Left ventricle myocardium inferior (tissue), 1 donor: ENCODE results near the gene PTBP1. TPM values are rescaled to one million over a fixed set of nuclear protein-coding genes. Genes with fewer than 3 reads are reported as not detected.

Experiments used
- DNase-seq: peaks from one replicate; pipeline ENCODE4 v3.0.0-alpha.2; 2020
- H3K27ac ChIP-seq: fragments of 200-600 bp; replicated peaks from 2 replicates; pipeline ENCODE4 v1.8.0; 2021
- H3K27me3 ChIP-seq: fragments of 200-600 bp; 2 replicates; pipeline ENCODE4 v1.8.0; 2021; ENCODE audit warnings: low read depth
- H3K36me3 ChIP-seq: fragments of 200-600 bp; 2 replicates; pipeline ENCODE4 v1.8.0; 2021
- H3K4me1 ChIP-seq: fragments of 200-600 bp; 2 replicates; pipeline ENCODE4 v1.8.0; 2021
- H3K4me3 ChIP-seq: fragments of 200-600 bp; 2 replicates; pipeline ENCODE4 v1.8.0; 2021; ENCODE audit warnings: mild to moderate bottlenecking, moderate library complexity
- H3K9me3 ChIP-seq: fragments of 200-600 bp; replicated peaks from 2 replicates; pipeline ENCODE4 v1.8.0; 2021
- intact Hi-C: fragments of 100-400 bp; cut with micrococcal nuclease; formaldehyde crosslinking; loops from one replicate; pipeline ENCODE4 v1.11.0; 2022
- total RNA-seq: library from RNA; stranded (reverse); fragmentation: NEBNext Ultra II Directional; extraction: Animal tissue kit (Norgen Biotek cat#: 25700); gene quantifications from one replicate; pipeline ENCODE4 v1.2.1, GENCODE V29; 2021
- TF ChIP-seq, protein P1 (sequence below): fragments of 200-600 bp; IDR thresholded peaks from 2 replicates; pipeline ENCODE4 v1.8.0; 2021; ENCODE audit warnings: antibody characterized with exemption, mild to moderate bottlenecking, borderline replicate concordance
- donor health status: DM: no; HTN: yes; CAD: no; lungs with severe emphysema.

The PTBP1 gene
- total RNA-seq, 1 donor from 2014 or later: 55.6 TPM

GRCh38 chr19:751501-752341 lies 45.5 kb upstream of the PTBP1 start:
- DNase-seq: no peak
- no peak overlapping the region for H3K27ac ChIP-seq
- TF ChIP-seq, protein P1, sequence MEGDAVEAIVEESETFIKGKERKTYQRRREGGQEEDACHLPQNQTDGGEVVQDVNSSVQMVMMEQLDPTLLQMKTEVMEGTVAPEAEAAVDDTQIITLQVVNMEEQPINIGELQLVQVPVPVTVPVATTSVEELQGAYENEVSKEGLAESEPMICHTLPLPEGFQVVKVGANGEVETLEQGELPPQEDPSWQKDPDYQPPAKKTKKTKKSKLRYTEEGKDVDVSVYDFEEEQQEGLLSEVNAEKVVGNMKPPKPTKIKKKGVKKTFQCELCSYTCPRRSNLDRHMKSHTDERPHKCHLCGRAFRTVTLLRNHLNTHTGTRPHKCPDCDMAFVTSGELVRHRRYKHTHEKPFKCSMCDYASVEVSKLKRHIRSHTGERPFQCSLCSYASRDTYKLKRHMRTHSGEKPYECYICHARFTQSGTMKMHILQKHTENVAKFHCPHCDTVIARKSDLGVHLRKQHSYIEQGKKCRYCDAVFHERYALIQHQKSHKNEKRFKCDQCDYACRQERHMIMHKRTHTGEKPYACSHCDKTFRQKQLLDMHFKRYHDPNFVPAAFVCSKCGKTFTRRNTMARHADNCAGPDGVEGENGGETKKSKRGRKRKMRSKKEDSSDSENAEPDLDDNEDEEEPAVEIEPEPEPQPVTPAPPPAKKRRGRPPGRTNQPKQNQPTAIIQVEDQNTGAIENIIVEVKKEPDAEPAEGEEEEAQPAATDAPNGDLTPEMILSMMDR: no peak

GRCh38 chr19:752652-753517 lies 44.4 kb upstream of the PTBP1 start:
- TF ChIP-seq, protein P1: no peak
- no peak for DNase-seq
- peaks cover 2% of the 10 kb centered on the region for H3K36me3 ChIP-seq
- no peak overlapping the region for H3K4me3 ChIP-seq
- peaks cover 21% of the 10 kb centered on the region for H3K27me3 ChIP-seq
- H3K4me1 ChIP-seq: no peaks in the 10 kb centered on the region
- intact Hi-C loops: no loop called here
- peak overlapping the region; percentile 27 for H3K27ac ChIP-seq
- H3K9me3 ChIP-seq: peaks cover 4% of the 10 kb centered on the region

More at GRCh38 chr19:751501-752341, 45.5 kb upstream of the PTBP1 start:
- peaks cover 17% of the 10 kb centered on the region for H3K27me3 ChIP-seq
- intact Hi-C loops: no loop called here
- H3K4me3 ChIP-seq: no peak overlapping the region
- peaks cover 14% of the 10 kb centered on the region for H3K9me3 ChIP-seq
- H3K4me1 ChIP-seq: no peaks in the 10 kb centered on the region
- peaks cover 14% of the 10 kb centered on the region for H3K36me3 ChIP-seq

- H3K9me3 ChIP-seq: peaks cover 17% of the 10 kb centered on the region
- intact Hi-C loops: no loop called here
- H3K27me3 ChIP-seq: peaks cover 21% of the 10 kb centered on the region
- TF ChIP-seq, protein P1: no peak
- no peaks in the 10 kb centered on the region for H3K36me3 ChIP-seq
- H3K4me3 ChIP-seq: no peak overlapping the region
- no peak for DNase-seq
- no peak overlapping the region for H3K27ac ChIP-seq
- H3K4me1 ChIP-seq: no peaks in the 10 kb centered on the region
Observed at GRCh38 chr19:754530-754929, 42.7 kb upstream of the PTBP1 start.

DNA sequence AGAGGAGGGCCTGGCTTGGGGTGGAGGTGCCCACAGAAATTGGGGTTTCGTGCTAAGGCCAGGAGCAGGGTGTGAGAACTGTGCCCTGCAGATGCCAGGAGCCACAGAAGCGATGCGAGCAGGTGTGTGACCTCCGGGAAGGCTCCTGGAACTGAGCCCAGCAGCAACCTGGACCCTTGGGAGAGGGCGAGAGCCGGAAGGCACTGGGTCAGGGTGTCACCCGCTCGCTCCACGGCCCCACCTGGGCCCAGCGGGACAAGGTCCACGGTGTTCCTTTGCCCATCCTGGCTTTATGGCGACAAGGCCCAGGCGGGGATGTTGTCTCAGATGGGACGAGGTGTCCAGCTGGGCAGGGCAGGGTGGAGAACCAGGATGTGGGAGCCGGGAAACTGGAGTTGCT lies 42.2 kb upstream of the PTBP1 start:
- TF ChIP-seq, protein P1: no peak
- H3K27ac ChIP-seq: no peak overlapping the region
- no peak overlapping the region for H3K4me3 ChIP-seq
- H3K4me1 ChIP-seq: no peaks in the 10 kb centered on the region
- no peaks in the 10 kb centered on the region for H3K36me3 ChIP-seq
- DNase-seq: no peak
- intact Hi-C loops: no loop called here
- peaks cover 19% of the 10 kb centered on the region for H3K9me3 ChIP-seq
- H3K27me3 ChIP-seq: peaks cover 21% of the 10 kb centered on the region

DNA sequence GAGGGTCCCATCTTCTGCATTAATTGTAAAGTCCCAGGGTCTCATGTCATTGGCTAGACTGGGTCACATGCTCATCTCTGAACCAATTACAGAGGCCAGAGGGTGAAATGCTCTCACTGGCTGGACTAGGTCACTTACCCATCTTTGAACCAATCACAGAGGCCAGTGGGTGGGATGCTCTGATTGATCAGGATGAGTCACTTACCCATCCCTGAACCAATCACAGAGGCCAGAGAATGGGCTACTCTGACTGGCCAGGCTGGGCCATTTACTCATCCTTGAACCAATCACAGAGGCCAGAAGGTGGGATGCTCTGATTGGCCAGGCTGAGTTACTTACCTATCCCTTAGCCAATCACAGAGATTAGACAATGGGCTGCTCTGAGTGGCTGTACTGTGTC lies 41.0 kb upstream of the PTBP1 start:
- H3K36me3 ChIP-seq: no peaks in the 10 kb centered on the region
- DNase-seq: no peak
- peaks cover 13% of the 10 kb centered on the region for H3K27me3 ChIP-seq
- no peak overlapping the region for H3K27ac ChIP-seq
- peaks cover 19% of the 10 kb centered on the region for H3K9me3 ChIP-seq
- no peaks in the 10 kb centered on the region for H3K4me1 ChIP-seq
- intact Hi-C loops: no loop called here
- H3K4me3 ChIP-seq: no peak overlapping the region
- TF ChIP-seq, protein P1: no peak
